OCI-LY3 (cell line): ENCODE data around the gene DSG2.

Experiments
- CTCF ChIP-seq: fragments of 200-600, 300-600 bp; sonication (generic); IDR thresholded peaks from 2 replicates; pipeline ENCODE4 v1.5.1; 2014; ENCODE audit warnings: antibody characterized with exemption, low read length, low read depth
- EZH2phosphoT487 ChIP-seq: fragments of 200-600 bp; shearing (Covaris generic); IDR thresholded peaks from 2 replicates; pipeline ENCODE4 v1.6.1; 2018; ENCODE audit warnings: antibody characterized with exemption, mixed run types, low read depth

- TF ChIP-seq EZH2phosphoT487 (no peak), CTCF (no peak)
Observed at GRCh38 chr18:31587529-31587928, 89.6 kb downstream of the DSG2 start.
